K562 (cell line): ENCODE data around the gene PHOSPHO1. TPM values are rescaled to one million over a fixed set of nuclear protein-coding genes. Genes with fewer than 3 reads are reported as not detected.
A peak's percentile ranks its signal among the peaks of the same experiment; 100 is the strongest.

Experiments
- ATAC-seq: fragments of 200-7000 bp; cut with Tn5 transposase; 3 replicates; pipeline ENCODE4 v1.9.1; 2020; ENCODE audit warnings: moderate library complexity
- BruUV-seq: library from RNA; stranded (reverse); fragments of 400-500 nt; replicated peaks from 2 replicates; lab custom pipeline; 2021; lab: Mats Ljungman, UMichigan
- CTCF ChIA-PET: fragments of 300-600 bp; formaldehyde crosslinking; extraction: SDS; loops from one replicate; lab custom pipeline; 2021; ENCODE audit warnings: low intra/inter-chr PET ratio; lab: Yijun Ruan, JAX
- POLR2A ChIA-PET: fragments of 300-600, 350-650 bp; sonication (Branson Sonifier 250); formaldehyde crosslinking; extraction: SDS; loops from one replicate; lab custom pipeline; 2021; ENCODE audit warnings: antibody characterized with exemption, inconsistent platforms; lab: Yijun Ruan, JAX
- DNase-seq, 4 experiments: peaks; one replicate each; pipeline versions ENCODE4 v3.0.0 to v3.0.0-alpha.2; 2011 to 2018; ENCODE audit warnings: low spot score in 3 of 4, mixed read lengths in 3 of 4; ENCODE audit errors: extremely low read depth in 1 of 4
- FAIRE-seq: peaks from 2 replicates; lab custom pipeline; 2011; peaks lifted over from hg19 to GRCh38; lab: Jason Lieb, UNC
- H2AFZ ChIP-seq: 2 replicates; pipeline ENCODE4 v1.6.0; 2011; ENCODE audit warnings: low read depth, low read length, control low read depth, inconsistent platforms
- H3K27ac ChIP-seq: fragments of 200-600 bp; 3 replicates; pipeline ENCODE4 v1.8.0; 2011; ENCODE audit warnings: low read depth, mild to moderate bottlenecking, control low read depth, inconsistent platforms, low read length, moderate library complexity, mixed read lengths; ENCODE audit errors: extremely low read depth
- H3K27me3 ChIP-seq, 2 experiments: fragments of 300-600 bp in 1 of 2; 2 replicates in 1 of 2; 3 replicates in 1 of 2; pipeline versions ENCODE4 v1.6.0 to v1.8.0; 2011; ENCODE audit warnings: inconsistent platforms in 2 of 2, low read length in 2 of 2, mild to moderate bottlenecking in 1 of 2, mixed read lengths in 1 of 2, moderate library complexity in 1 of 2; ENCODE audit not compliant: control insufficient read depth in 2 of 2, insufficient read depth in 2 of 2
- H3K36me3 ChIP-seq: fragments of 300-600 bp; 3 replicates; pipeline ENCODE4 v1.8.0; 2011; ENCODE audit warnings: mild to moderate bottlenecking, low read length, inconsistent platforms; ENCODE audit not compliant: control insufficient read depth, insufficient read depth
- H3K4me1 ChIP-seq, 2 experiments: fragments of 200-600 bp in 1 of 2; replicated peaks in 1 of 2; 2 replicates in 1 of 2; 3 replicates in 1 of 2; pipeline versions ENCODE4 v1.5.1 to v1.8.0; 2011; ENCODE audit warnings: inconsistent platforms in 2 of 2, low read length in 2 of 2, mild to moderate bottlenecking in 1 of 2, mixed read lengths in 1 of 2, moderate library complexity in 1 of 2; ENCODE audit not compliant: control insufficient read depth in 2 of 2, insufficient read depth in 2 of 2
- H3K4me2 ChIP-seq: 2 replicates; pipeline ENCODE4 v1.6.1; 2011; ENCODE audit warnings: low read length, control low read depth, inconsistent platforms, mixed read lengths; ENCODE audit not compliant: insufficient read depth
- H3K4me3 ChIP-seq: fragments of 200-600 bp; sonication (generic), shearing (Covaris generic); 2 replicates; pipeline ENCODE4 v1.5.1; 2016; ENCODE audit warnings: control low read depth, inconsistent platforms
- H3K79me2 ChIP-seq: fragments of 200-600 bp; 3 replicates; pipeline ENCODE4 v1.8.0; 2011; ENCODE audit warnings: low read length, inconsistent platforms; ENCODE audit not compliant: control insufficient read depth, insufficient read depth
- H3K9ac ChIP-seq, 2 experiments: 2 replicates each; pipeline versions ENCODE4 v1.6.0 to v1.6.1; 2011; ENCODE audit warnings: low read depth in 2 of 2, low read length in 2 of 2, control low read depth in 1 of 2, inconsistent platforms in 1 of 2, mild to moderate bottlenecking in 1 of 2, mixed read lengths in 1 of 2; ENCODE audit not compliant: insufficient read depth in 1 of 2
- H3K9me1 ChIP-seq: one replicate; pipeline ENCODE4 v1.6.0; 2011; ENCODE audit warnings: inconsistent platforms, mild to moderate bottlenecking, low read length, moderate library complexity; ENCODE audit not compliant: control insufficient read depth, insufficient read depth
- H3K9me3 ChIP-seq: replicated peaks from 2 replicates; pipeline ENCODE4 v1.5.1; 2011; ENCODE audit warnings: low read depth, low read length, inconsistent platforms; ENCODE audit not compliant: control insufficient read depth, insufficient read depth
- H4K20me1 ChIP-seq: replicated peaks from 2 replicates; pipeline ENCODE4 v1.6.1; 2011; ENCODE audit warnings: low read length, inconsistent platforms, mixed read lengths; ENCODE audit not compliant: control insufficient read depth, insufficient read depth
- C11orf30 ChIP-seq: fragments of 450-650 bp; IDR thresholded peaks from 2 replicates; pipeline ENCODE4 v1.6.1; 2016; ENCODE audit warnings: low read depth, mild to moderate bottlenecking
- CEBPG ChIP-seq, 3 experiments: fragments of 200-800 bp in 1 of 3; sonication (Bioruptor generic) in 1 of 3; sonication (generic) in 1 of 3; formaldehyde crosslinking in 1 of 3; IDR thresholded peaks in 2 of 3; conservative IDR thresholded peaks in 1 of 3; 2 replicates each; pipeline versions ENCODE4 v1.6.1 to v1.8.0; 2016 to 2022; ENCODE audit warnings: missing compliant biosample characterization in 2 of 3, missing genetic modification characterization in 2 of 3, mild to moderate bottlenecking in 1 of 3, missing genetic modification reagents in 1 of 3
- DDX20 ChIP-seq: fragments of 450-650 bp; IDR thresholded peaks from 2 replicates; pipeline ENCODE4 v1.6.1; 2016; ENCODE audit warnings: missing genetic modification characterization, low read depth, mild to moderate bottlenecking, missing compliant biosample characterization, moderate library complexity
- HNRNPL ChIP-seq: fragments of 200-400 bp; formaldehyde crosslinking; IDR thresholded peaks from 2 replicates; pipeline ENCODE4 v1.6.1; 2017; ENCODE audit warnings: low read depth, mild to moderate bottlenecking, low read length
- HSF4 ChIP-seq: fragments of 250-450 bp; sonication (Bioruptor Pico); IDR thresholded peaks from 2 replicates; pipeline ENCODE4 v2.1.2; 2022; ENCODE audit warnings: mild to moderate bottlenecking, moderate library complexity, borderline replicate concordance
- MAFG ChIP-seq: fragments of 450-650 bp; conservative IDR thresholded peaks from 2 replicates; pipeline ENCODE4 v1.6.1; 2016; ENCODE audit warnings: missing genetic modification characterization, missing compliant biosample characterization
- MTA1 ChIP-seq: fragments of 450-650 bp; IDR thresholded peaks from 2 replicates; pipeline ENCODE4 v1.6.1; 2017; ENCODE audit warnings: borderline replicate concordance
- NR2C1 ChIP-seq, 2 experiments: fragments of 450-650 bp; IDR thresholded peaks; 2 replicates each; pipeline ENCODE4 v1.6.1; 2017; ENCODE audit warnings: mild to moderate bottlenecking in 2 of 2, antibody characterized with exemption in 1 of 2, inconsistent platforms in 1 of 2, missing compliant biosample characterization in 1 of 2, missing genetic modification characterization in 1 of 2
- RFX5 ChIP-seq: IDR thresholded peaks from 2 replicates; pipeline ENCODE4 v1.6.1; 2011; ENCODE audit warnings: low read depth, mild to moderate bottlenecking, improper control_type of control experiment, low read length
- STAT6 ChIP-seq: sonication (generic); formaldehyde crosslinking; IDR thresholded peaks from 2 replicates; pipeline ENCODE4 v1.8.1; 2023; ENCODE audit warnings: mild to moderate bottlenecking, missing genetic modification reagents
- ZNF24 ChIP-seq: fragments of 450-650 bp; IDR thresholded peaks from 2 replicates; pipeline ENCODE4 v1.6.1; 2016
- ZNF695 ChIP-seq: fragments of 450-650 bp; formaldehyde crosslinking; IDR thresholded peaks from 2 replicates; pipeline ENCODE4 v1.4.0; 2020; ENCODE audit warnings: mild to moderate bottlenecking, moderate library complexity
- ZNF785 ChIP-seq: fragments of 250-450 bp; sonication (Bioruptor Pico); IDR thresholded peaks from 2 replicates; pipeline ENCODE4 v1.4.0; 2020; ENCODE audit warnings: mild to moderate bottlenecking
- WGBS: fragments of 100-300 bp; shearing (Covaris generic); methylation state at CpG from one replicate; pipeline ENCODE4 v1.1.6; 2016; ENCODE audit warnings: low coverage, mixed read lengths; ENCODE audit not compliant: insufficient coverage; ENCODE audit errors: missing lambda C conversion rate; 5-methylcytosine and 5-hydroxymethylcytosine counted together
- in situ Hi-C: fragments of 300-500 bp; cut with MboI; formaldehyde crosslinking; loops from 4 replicates; pipeline ENCODE4 v1.15.0; 2018; ENCODE audit warnings: inconsistent platforms, mixed read lengths
- intact Hi-C: fragments of 100-400 bp; cut with micrococcal nuclease; formaldehyde crosslinking; loops from 2 replicates; pipeline ENCODE4 v1.14.2; 2022
- polyA plus RNA-seq, 8 experiments: library from polyadenylated mRNA; depleted of rRNA in 4 of 8; stranded (reverse) in 5 of 8; unstranded in 3 of 8; fragments of >200 nt; fragmentation: Nextera tagmentation in 2 of 8; fragmentation: Illumina TruSeq in 1 of 8; extraction: Ambion mirVana in 2 of 8; extraction: Trizol in 1 of 8; gene quantifications; 2 replicates each; pipeline versions ENCODE4 v1.2.1 to v1.2.3, GENCODE V29; 2011 to 2014; ENCODE audit warnings: inconsistent platforms in 1 of 8, missing spikeins in 1 of 8
- total RNA-seq, 7 experiments: library from RNA; depleted of rRNA in 6 of 7; stranded (reverse); fragments of >200 nt in 6 of 7; fragmentation: Illumina TruSeq in 2 of 7; extraction: Trizol in 2 of 7; gene quantifications; 2 replicates each; pipeline versions ENCODE4 v1.2.1 to v1.2.3, GENCODE V29; 2011 to 2021; ENCODE audit warnings: low replicate concordance in 1 of 7

The PHOSPHO1 gene
- total and polyA plus RNA-seq, 9 of the 15 experiments (the other 6 are each of a cell fraction or from before 2014, with no cell fraction given), result 0.06 to 0.07 TPM; not detected in 7

- Histone ChIP-seq H3K4me2 (no peak overlapping the region), H3K4me1 (peaks cover 4 to 7% of the 10 kb centered on the region in 2 experiments; a peak in 4 of 5 replicates), H3K4me3 (no peak overlapping the region), H3K9me1 (no peaks in the 10 kb centered on the region), H3K36me3 (no peaks in the 10 kb centered on the region), H3K9me3 (no peaks in the 10 kb centered on the region), H3K9ac (no peak overlapping the region), H4K20me1 (no peaks in the 10 kb centered on the region), H3K79me2 (no peaks in the 10 kb centered on the region), H2AFZ (no peak overlapping the region), H3K27ac (no peak overlapping the region), H3K27me3 (peaks cover 3 to 12% of the 10 kb centered on the region in 2 experiments; a peak in 3 of 5 replicates)
- DNase-seq (no peak), ATAC-seq (no peak; the same call in 2 of the 3 replicates), FAIRE-seq (no peak)
- in situ Hi-C loops (no loop called here), intact Hi-C loops (no loop called here)
- CTCF ChIA-PET, result no interaction called here
- WGBS, result 16% methylated on average over 2 of the region's 2 CpGs
- no TSS peak for BruUV-seq
- POLR2A ChIA-PET, result interaction anchor here (1.4 kb wide), 1 partner anchor 14 kb away, joined by 4 read pairs; no protein-coding TSS in a partner anchor
- TF ChIP-seq MAFG (tag) (peak; percentile 44), NR2C1 (IDR thresholded peaks at IDR 0.05) (no peak), NR2C1 (tag; IDR thresholded peaks at IDR 0.05) (no peak), STAT6 (CRISPR knock-in tag) (no peak), ZNF695 (CRISPR knock-in tag) (no peak), C11orf30 (peak; percentile 50; the same call in 1 of the 2 replicates), CEBPG (CRISPR knock-in tag; IDR thresholded peaks at IDR 0.05) (no peak), CEBPG (tag; conservative IDR thresholded peaks at IDR 0.05 in 1 of 2, IDR thresholded peaks at IDR 0.05 in 1 of 2) (no peak), RFX5 (no peak), ZNF785 (CRISPR knock-in tag) (no peak), ZNF24 (no peak), HNRNPL (no peak), HSF4 (CRISPR knock-in tag) (no peak), MTA1 (no peak), DDX20 (no peak)
Observed at GRCh38 chr17:49198211-49198610, 32.4 kb downstream of the PHOSPHO1 start.
